Fibroblast of peridontal ligament (primary cell): ENCODE measurements around the gene CFAP100.
A peak's percentile ranks its signal among the peaks of the same experiment; 100 is the strongest.

Experiments
- DNase-seq: peaks from one replicate; pipeline ENCODE4 v3.0.0-alpha.2; 2010; ENCODE audit errors: extremely low read depth

CFAP100 gene

DNA sequence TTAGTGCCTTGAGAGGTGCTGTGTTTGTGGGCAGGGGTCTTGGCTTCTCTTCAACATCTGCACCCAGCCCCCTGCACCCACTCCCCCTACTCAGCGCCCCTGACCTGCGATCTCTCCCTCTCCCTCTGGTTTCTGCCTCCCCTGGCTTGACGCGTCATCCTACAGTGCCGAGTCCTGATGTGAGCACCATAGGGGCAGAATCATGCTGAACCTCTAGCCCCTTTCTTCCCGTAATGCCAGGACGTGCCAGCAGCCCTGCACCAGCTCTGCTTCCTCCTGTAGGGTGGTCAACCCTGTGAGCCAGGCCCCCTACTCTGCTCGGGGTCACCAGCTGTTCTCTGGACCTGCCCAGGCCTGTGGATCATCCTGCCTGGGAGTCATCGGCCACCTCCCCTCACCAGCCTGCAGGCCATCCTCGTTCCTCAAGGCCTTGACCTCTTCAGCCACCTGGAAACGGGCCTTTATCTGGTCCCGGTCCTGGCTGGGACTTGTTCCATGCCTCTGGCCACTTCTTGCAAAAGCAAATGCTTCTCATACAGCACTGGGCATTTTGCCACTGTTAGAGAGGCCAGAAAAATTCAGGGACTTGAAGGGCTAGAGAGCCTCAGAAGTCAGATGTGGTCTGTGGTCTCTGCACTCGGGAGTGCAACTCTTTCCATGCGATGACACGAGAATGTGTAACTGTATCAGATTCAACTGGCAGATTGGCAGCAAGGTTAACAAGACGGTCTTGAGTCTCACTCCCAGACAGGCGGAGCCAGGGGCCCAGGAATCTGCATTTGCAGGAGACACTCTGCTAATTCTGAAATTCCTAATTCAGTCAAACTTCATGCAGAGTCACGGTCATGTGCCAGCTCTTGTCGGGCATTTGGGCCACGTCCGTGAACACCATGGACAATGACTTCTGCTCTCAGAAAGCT, 20.8 kb upstream of the CFAP100 start:
- DNase-seq = peak; percentile 60

DNA sequence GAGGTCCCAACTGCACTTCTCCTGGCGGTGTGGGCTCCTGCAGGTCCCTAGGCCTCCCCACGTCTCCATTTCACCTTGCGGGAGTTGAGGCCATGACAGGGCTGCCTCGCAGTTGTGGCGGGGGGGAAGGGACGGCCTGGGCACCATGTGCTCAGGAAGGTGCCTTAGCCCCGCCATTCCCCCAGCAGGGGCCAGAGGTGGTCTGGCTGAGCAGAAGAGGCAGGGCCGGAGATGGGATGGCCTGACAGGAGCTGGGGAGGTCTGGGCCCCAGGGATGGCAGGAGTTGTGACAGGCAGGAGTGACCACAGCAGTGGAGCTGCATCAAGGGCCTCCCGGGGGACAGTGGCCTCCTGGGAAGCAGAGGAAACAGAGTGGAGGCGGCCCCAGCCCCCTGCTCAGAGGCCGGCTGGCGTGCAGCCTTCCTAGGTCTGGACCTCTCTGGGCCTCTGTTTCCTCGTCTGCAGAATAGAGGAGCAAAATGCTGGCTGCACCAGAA, 18.8 kb upstream of the CFAP100 start:
- DNase-seq = no peak

DNA sequence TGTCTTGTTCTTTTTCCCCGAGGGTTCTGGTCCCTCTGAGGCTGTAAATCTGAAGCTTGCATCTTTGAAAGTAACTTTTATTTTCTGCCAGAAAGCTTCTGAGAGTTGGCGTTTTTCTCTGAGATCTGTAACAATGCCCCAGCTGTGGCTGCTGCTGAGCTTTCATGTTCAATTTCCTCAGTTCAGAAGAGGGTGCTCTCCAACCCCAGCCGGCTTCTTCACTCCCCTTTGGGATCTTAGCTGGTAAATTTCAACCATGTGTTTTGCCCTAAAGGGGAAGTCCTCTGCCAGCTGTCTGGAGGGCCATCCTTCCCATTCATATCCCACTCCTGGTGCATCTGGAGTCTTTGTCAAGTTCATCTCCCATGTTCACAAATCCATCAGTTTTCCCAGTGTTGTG, 18.3 kb upstream of the CFAP100 start:
- no peak for DNase-seq

DNA sequence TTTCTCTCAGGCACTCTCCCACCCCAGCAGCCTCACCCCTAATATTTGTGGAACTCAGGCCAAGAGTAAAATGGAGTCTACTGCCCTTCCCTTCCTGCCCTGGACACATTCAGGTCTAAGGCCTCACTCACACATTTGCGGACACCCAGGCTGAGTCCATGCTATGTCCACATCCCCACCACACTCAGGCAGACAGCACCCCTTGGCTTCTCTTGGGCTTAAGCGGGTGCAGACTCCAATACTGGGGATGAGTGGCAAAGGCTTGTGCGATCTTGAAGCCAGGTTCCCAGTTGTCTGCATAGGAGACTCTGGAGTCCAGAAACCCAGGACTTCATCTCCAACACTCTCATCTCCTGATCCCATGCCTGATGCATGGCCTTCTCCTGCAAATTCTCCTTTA, 17.5 kb upstream of the CFAP100 start:
- DNase-seq = no peak

DNA sequence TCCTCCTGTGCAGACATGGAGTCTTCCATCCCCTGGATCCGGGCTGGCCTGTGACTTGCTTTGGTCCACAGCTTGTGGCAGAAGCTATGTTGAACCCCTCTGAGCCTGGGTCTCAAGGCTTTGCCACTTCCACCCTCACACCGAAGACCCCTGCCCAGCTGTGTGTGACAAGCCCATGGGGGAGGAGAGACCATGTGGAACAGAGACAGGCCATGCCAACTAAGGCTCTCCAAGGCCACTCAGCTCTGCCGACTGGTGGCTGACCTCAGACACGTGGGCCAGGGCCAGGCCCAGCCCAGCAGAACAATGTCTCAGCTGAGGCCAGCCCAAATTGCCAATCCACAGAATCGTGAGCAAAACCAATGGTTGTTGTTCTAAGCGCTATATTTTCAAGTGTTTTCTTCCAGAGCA, 16.4 kb upstream of the CFAP100 start:
- no peak for DNase-seq

DNA sequence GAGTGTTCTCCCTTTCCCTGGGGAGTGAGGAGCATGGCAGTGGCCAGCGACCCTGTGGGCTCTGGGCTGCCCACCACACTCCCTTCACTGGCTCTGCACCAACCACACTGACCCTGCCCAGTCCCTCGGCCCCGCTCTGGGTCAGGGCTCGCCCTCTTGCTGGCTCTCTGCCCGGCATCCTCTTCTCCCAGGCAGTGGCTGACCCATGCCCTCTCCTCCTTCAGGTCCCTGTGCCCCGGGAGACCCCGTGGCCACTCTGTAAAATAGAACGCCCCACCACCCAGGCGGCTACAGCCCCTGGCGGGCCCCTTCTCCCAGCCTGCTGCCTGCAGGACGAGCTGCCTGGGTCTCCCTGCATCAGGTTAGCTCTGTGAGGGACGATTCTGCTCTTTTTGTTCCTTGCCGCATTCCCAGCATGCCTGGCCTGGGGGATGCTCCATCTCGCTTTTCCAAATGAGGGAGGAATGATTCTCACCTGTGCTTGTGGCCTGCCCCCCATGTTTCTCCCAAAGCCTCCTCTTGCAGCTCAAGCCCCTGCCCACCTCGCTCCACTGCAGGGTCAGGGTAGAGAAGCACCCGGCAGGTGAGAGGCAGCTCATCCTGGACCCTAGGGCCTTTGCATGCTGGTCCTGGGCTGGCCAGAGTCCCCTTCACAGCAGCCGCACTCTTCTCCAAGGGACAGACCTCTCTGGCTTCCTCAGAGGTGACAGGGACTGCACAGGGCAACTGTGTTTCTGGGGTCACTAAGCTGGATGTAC, 14.5 kb upstream of the CFAP100 start:
- no peak for DNase-seq

DNA sequence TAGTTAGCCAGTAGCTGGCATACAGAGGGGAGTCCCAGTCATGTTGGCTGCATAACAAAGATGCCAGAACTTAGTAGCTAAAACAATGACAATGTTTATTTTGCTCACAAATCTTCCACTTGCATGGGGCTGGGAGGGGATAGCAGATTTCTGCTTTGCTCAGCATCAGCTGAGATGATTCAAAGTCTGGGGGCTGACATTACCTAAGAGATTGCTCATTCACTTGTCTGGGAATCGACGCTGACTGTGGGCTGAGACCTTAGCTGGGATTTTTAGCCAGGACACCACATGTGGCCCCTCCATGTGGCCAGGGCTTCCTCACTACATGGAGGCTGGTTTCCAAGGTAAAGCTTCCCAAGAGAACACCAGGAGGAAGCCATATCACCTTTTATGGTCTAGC, 12.7 kb upstream of the CFAP100 start:
- no peak for DNase-seq

DNA sequence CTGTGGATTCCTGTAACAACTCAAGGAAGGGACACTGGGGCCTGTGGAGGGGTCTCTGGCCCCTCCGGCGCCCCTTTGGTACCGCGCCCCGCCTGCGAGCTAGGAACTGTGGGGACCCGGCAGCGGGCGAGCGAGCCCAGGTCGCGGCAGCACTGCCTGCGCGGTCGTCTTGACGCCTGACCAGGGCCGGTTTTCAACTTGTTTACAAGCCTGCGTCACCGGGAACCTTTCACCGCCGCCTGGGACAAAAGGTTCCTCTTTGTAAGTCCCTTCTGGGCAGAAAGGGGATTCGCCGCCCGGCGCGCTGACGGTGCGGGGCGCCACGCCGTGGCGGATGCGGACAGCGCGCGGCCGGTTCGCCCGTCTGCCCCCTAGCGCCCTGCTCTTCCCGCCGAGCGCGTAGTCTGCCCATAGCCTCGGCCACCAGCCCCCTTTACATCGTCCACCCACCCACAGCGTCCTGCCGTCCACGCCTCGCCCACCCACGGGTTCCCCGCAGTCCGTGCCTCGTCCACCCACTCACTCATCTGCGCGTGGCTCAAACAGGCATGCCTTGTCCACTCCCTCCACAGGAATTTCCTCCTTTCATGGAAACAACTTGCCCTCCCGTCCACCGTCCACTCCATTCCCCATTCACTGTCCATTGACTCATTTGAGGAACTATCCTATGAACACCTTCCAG, 5.5 kb upstream of the CFAP100 start:
- peak; percentile 65 for DNase-seq

DNA sequence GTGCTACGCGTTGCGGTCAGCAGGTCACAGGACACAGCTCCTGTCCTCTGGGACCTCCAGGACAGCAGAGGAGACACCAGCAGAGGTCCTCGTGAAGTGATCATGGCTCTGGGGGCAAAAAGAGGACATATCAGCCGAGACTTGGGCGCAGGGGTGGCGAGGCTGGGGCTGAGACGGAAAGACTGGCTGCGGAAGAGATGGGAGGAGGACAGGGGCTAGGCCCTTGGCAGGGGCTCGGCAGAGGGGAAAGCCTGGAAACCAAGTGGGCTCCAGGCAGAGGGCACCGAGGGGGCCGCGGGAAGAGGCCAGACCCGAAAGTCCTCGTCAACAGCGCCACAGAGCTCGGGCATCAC, 4.9 kb upstream of the CFAP100 start:
- no peak for DNase-seq

DNA sequence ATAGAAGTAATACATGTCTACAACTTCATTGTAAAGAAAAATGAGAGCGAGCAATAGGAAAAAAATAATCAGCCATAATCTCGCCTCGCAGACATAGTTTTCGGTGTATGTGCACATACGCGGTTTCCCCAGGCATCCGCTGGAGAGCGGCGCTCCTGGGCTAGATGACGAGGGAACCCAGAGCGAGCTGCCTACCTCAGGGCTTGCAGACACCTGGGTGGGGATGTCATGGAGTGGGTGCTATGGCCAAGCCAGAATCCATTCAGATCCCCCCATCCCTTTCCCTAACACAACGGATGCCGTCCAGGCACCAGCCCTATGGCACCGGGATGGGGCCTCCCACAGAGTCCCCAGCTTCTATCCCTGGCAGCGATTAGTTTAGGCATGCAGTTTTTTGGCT, 4.5 kb upstream of the CFAP100 start:
- DNase-seq = no peak

DNA sequence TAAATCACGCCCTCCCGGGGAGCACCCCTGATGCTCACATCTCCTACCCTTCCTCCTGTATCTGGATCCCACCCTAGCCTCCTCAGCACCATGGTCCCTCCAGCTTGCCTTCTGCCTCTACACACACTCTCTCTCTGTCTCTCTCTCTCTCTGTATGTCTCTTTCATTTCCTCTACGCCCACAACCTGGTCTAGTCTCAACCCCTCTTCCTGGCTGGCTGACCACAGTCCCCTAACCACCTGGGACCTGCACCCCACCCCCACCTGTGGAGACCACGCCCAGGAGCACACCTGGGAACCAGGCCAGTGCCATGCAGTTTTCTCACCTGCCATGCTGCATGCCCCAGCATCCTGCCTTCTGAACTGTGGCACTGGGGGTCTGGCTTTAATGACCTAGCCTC, 4.0 kb upstream of the CFAP100 start:
- DNase-seq = no peak

DNA sequence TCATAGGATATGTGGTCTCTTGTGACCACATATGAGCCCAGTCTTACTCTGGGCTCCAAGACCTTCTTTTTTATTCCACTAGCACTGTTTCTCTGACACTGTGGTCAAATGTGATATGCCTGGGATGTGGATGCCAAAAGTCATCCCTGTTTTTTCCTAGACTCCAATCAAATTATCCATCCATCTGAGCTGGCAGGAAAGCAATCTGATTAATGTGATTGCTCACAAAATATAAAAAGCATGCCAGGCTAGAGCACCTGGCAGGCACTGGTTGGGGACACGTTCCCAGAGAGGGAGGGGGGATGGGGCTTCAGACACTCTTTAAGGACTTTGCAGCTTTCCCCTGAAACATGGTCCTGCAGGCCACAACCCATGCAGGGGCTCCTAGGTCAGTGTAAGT, 3.1 kb upstream of the CFAP100 start:
- DNase-seq = no peak

DNA sequence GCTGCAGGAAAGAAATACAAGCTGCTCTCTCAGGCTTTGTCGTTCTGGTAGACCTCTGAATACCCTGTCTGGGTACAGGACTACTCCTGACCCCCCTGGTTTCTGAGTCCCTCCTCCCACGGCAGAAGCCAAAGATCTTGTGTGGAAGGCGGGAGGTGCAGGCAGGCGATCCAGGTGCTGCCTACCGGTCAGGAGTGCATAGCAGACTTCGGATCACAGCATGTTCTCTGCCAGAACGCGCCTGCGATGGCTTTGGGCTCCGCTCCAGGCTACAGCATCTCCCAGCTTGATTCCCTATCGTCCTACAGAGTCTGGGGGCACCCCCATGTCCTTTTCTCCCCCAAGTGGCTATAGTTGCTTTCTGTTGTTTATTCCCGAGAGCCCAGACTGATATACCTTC, 2.5 kb upstream of the CFAP100 start:
- no peak for DNase-seq

DNA sequence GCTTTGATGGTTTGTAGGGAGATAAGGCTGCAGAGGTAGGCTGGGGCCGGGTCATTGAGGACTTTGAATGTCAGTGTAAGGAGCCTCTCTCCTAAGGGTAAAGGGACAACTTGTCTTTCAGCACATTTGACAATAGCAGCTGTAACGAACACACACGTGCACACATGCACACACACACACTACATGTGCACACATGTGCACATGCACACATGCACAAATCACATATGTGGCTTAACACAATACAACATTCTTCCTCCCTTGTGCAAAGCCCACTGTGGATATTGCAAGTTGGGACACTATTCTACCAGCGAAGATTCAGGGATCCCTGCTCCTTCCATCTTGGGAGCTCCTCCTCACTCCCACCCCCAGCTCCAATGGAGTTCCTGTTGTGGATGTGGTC, 1.1 kb upstream of the CFAP100 start:
- no peak for DNase-seq

DNA sequence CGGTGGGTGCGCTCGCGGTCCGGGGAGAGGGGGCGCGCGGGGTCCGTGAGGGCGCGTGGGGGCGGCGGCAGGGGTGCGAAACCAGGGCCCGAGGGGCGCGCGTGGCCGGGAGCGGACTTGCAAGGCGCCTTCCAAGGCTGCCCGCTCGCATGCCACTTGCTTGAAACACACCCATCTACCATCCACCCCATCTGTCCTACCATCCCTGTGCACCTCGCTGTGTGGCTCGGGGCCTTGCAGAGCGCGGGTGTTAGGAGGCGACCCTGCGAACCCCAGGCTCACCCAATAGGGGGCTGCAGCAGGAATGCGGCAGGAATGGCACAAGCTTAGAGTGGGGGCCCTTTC, 240 bp downstream of the CFAP100 start:
- DNase-seq = no peak

DNA sequence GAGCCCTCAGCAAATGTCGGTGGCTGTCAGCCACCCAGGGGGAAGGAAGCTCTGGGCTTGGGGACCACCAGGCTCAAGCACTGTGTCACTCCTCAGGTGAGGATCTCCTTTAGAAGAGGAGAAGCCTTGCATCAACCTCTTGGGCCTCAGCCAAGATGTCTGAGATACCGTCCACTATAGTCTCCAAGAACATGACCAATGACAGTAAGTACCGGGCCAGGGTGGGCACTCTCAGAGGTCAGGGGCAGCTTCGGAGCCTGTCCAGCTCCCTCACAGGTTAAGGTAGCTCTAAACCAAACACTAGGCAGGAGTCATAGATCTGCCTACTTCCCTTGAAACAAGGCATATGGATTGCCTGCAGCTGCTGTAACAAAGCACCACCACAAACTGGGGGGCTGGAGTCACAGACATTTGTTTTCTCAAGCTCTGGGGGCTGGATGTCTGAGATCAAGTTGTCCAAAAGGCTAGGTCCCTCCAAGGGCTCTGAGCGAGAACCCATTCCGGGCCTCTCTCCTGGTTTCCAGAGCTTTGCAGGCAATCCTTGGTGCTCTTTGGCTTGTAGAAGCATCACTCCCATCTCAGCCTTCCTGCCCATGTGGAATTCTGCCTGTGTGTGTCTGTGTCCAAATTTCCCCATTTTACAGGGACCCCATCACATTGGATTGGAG, 1.3 kb downstream of the CFAP100 start:
- no peak for DNase-seq

DNA sequence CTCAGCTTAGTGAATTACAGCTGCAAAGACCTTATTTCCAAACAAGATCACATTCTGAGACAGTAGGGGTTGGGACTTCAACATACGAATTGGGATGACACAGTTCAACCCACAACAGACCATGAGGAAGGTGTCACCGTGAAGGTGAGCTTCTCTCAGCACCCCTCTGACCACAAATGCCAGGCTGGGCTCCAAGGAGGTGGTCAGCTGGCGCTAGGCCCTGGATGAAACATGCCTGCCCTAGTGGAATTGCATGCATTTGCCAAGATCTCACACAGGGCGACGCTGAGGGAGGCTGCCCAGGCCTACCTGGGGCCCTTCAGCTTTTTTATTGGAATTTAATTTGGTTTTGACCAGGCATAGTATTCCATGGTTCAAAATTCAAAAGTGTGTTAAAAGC, 1.8 kb downstream of the CFAP100 start:
- DNase-seq = no peak

DNA sequence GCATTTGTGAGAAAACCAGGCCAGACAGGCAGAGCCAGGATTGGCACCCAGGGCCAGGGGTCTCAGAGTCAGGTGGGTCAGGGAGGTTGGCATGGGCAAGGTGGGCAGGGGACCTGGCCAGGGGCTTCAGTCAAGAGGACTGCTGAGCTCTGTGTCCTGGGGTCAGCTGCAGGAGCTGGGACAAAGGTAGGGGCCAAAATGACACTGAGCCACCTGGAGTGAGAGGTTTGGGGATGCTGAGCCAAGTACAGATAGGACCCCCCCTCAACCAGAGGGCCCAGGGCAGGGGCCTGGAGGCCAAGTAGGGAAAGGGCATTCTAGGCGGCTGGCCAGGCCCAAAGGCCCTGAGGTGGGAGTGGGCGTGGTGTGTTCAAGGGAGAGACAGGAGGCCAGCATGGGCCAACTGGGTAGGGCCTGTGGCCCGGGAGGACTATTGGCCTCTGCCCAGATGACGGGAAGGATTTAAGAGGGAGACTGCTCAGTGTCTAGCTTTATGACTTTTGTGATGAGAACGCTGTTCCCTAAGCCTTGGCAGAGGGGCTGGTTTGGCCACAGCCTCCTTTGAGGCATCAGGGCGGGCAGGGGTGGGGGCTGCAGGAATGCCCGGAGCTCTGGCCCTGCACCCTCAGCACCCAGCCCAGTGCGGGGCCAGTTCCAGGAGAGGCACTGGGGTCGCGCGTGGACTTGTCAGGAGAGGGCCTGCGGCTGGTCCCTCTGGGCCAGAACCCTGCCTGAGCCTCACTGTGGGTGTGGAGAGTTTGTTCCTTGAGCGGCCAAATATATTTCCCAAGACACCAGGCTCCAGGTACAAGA, 3.1 kb downstream of the CFAP100 start:
- DNase-seq = no peak

DNA sequence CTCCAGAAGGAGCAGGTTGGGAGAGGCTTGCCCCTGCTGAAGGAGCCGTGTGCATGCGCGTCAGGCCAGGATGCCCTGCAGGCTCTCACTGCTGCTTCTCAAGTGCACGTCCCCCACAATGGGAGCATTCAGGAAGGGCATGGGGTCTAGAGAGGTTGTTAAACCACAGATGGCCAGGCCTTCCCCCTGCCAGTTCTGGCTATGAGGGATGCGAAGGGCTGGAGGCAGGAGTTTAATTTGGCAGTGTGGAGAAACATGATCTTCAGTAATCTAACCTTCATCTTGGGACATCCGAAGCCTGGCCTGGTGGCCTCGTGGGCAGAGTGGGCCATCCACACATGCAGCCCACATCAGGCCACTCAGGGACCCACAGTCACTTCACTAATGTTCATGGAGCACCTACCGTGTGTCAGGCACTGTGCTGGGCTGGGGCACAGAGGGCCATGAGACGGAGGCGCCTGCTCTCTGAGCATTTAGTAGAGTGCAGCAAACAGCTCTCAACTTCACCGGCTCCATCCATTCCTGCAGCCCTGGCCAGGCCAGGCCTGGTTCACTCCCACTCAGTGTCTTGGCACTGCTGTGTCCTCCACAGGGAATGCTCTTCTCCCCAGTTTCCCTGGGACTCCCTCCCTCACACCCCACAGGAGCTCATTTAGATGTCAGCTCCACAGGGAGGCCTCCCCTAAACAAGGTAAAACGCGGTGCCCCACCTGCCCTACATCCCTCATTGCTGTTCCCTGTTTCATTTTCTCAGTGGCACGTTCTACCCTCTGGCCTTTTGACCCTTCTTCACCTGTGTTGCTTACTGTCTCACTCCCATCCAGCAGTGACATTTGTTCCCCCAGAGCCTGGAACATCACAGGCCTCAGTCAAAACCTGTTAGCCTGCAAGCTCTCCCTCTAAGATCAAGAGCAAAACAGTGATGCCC, 4.0 kb downstream of the CFAP100 start:
- no peak for DNase-seq

DNA sequence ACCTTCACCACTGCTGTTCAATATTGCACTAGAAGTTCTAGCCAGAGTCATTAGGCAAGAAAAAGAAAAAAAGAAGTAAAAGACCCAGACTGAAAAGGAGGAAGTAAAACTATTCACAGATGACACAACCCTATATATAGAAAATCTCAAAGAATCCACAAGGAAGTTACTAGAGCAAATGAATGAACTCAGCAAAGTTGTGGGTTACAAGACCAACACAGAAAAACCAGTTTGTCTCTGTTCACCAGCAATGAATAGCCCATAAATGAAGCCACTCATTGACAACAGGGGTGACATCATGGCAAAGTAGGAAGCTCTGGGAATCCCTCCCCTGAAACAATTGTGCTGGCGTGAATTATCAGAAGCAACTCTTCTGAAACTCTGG, 4.6 kb downstream of the CFAP100 start:
- DNase-seq = no peak
